SU-DHL-6 (cell line): ENCODE results near the gene PPARG.

Source experiments
- H2AFZ ChIP-seq: fragments of 200-600 bp; sonication (generic); 2 replicates; pipeline ENCODE4 v1.6.1; 2014; ENCODE audit warnings: low read depth, mild to moderate bottlenecking, moderate library complexity, mixed read lengths, antibody characterized with exemption, low read length; ENCODE audit not compliant: severe bottlenecking
- H3F3A ChIP-seq: fragments of 200-600 bp; shearing (Covaris generic); 2 replicates; pipeline ENCODE4 v1.6.0; 2016; ENCODE audit warnings: antibody characterized with exemption, mild to moderate bottlenecking; ENCODE audit not compliant: insufficient read depth
- H3K27ac ChIP-seq: fragments of 200-600 bp; sonication (generic); 2 replicates; pipeline ENCODE4 v1.5.1; 2016; ENCODE audit warnings: low read depth, mild to moderate bottlenecking, low read length, moderate library complexity, mixed read lengths
- H3K27me3 ChIP-seq: fragments of 200-600 bp; sonication (generic), shearing (Covaris generic); 2 replicates; pipeline ENCODE4 v1.6.0; 2014; ENCODE audit warnings: mild to moderate bottlenecking, low read length
- H3K36me3 ChIP-seq: fragments of 200-600 bp; sonication (generic); 2 replicates; pipeline ENCODE4 v1.6.1; 2014; ENCODE audit warnings: mild to moderate bottlenecking, low read length, mixed read lengths
- H3K4me2 ChIP-seq: fragments of 300-600, 200-600 bp; shearing (Covaris generic), sonication (generic); 2 replicates; pipeline ENCODE4 v1.6.0; 2014; ENCODE audit warnings: low read length, low read depth, mild to moderate bottlenecking; ENCODE audit not compliant: poor library complexity, severe bottlenecking
- H3K4me3 ChIP-seq: fragments of 200-600 bp; sonication (generic); 2 replicates; pipeline ENCODE4 v1.5.1; 2014; ENCODE audit warnings: antibody characterized with exemption, low read length, mild to moderate bottlenecking, mixed read lengths; ENCODE audit not compliant: insufficient read depth, poor library complexity, severe bottlenecking
- H3K79me2 ChIP-seq: fragments of 200-600 bp; sonication (generic); 2 replicates; pipeline ENCODE4 v1.6.1; 2014; ENCODE audit warnings: mild to moderate bottlenecking, low read length, moderate library complexity; ENCODE audit not compliant: insufficient read depth
- H3K9ac ChIP-seq: fragments of 200-600 bp; sonication (generic); 2 replicates; pipeline ENCODE4 v1.7.0; 2014; ENCODE audit warnings: mild to moderate bottlenecking, low read length
- H3K9me2 ChIP-seq: fragments of 200-600 bp; sonication (generic); replicated peaks from 2 replicates; pipeline ENCODE4 v1.6.1; 2014; ENCODE audit warnings: low read length; ENCODE audit not compliant: insufficient read depth
- H3K9me3 ChIP-seq: fragments of 200-600 bp; sonication (generic); 2 replicates; pipeline ENCODE4 v1.6.1; 2014; ENCODE audit warnings: low read length, mixed read lengths; ENCODE audit not compliant: insufficient read depth
- H4K20me1 ChIP-seq: fragments of 200-600 bp; sonication (generic); 2 replicates; pipeline ENCODE4 v1.6.1; 2014; ENCODE audit warnings: low read depth, mild to moderate bottlenecking, antibody characterized with exemption, low read length, moderate library complexity, mixed read lengths
- CTCF ChIP-seq: fragments of 200-600 bp; sonication (generic); IDR thresholded peaks from one replicate; pipeline ENCODE4 v1.5.1; 2017; ENCODE audit warnings: antibody characterized with exemption, mild to moderate bottlenecking, low read length, moderate library complexity; ENCODE audit not compliant: insufficient read depth, poor library complexity, severe bottlenecking
- EZH2phosphoT487 ChIP-seq: fragments of 200-600 bp; sonication (generic), shearing (Covaris generic); conservative IDR thresholded peaks from 2 replicates; pipeline ENCODE4 v1.6.1; 2018; ENCODE audit warnings: mild to moderate bottlenecking, antibody characterized with exemption, low read length, moderate library complexity, mixed read lengths

Gene PPARG

GRCh38 chr3:12352755-12353154 lies 63.9 kb downstream of the PPARG start:
- H3K27ac ChIP-seq: no peak overlapping the region
- H3F3A ChIP-seq: no peaks in the 10 kb centered on the region
- H3K9ac ChIP-seq: no peak overlapping the region
- no peak overlapping the region for H3K4me2 ChIP-seq
- H3K79me2 ChIP-seq: no peaks in the 10 kb centered on the region
- H3K9me3 ChIP-seq: no peaks in the 10 kb centered on the region
- no peaks in the 10 kb centered on the region for H4K20me1 ChIP-seq
- no peak for TF ChIP-seq CTCF
- no peak for TF ChIP-seq EZH2phosphoT487
- no peaks in the 10 kb centered on the region for H3K9me2 ChIP-seq
- H3K4me3 ChIP-seq: no peak overlapping the region
- no peaks in the 10 kb centered on the region for H3K27me3 ChIP-seq
- H2AFZ ChIP-seq: no peak overlapping the region
- no peaks in the 10 kb centered on the region for H3K36me3 ChIP-seq

- no peak overlapping the region for H3K9ac ChIP-seq
- no peaks in the 10 kb centered on the region for H3K27me3 ChIP-seq
- no peak overlapping the region for H3K27ac ChIP-seq
- TF ChIP-seq CTCF: no peak
- no peaks in the 10 kb centered on the region for H3K36me3 ChIP-seq
- H3K9me3 ChIP-seq: no peaks in the 10 kb centered on the region
- H3K9me2 ChIP-seq: no peaks in the 10 kb centered on the region
- H2AFZ ChIP-seq: no peak overlapping the region
- no peaks in the 10 kb centered on the region for H4K20me1 ChIP-seq
- no peaks in the 10 kb centered on the region for H3F3A ChIP-seq
- no peak overlapping the region for H3K4me2 ChIP-seq
- H3K79me2 ChIP-seq: no peaks in the 10 kb centered on the region
- H3K4me3 ChIP-seq: no peak overlapping the region
These were observed 65.1 kb downstream of the PPARG start for GRCh38 chr3:12353796-12354525.

GRCh38 chr3:12356175-12356574 lies 67.3 kb downstream of the PPARG start:
- no peaks in the 10 kb centered on the region for H3F3A ChIP-seq
- no peaks in the 10 kb centered on the region for H3K27me3 ChIP-seq
- TF ChIP-seq EZH2phosphoT487 (no peak), CTCF (no peak)
- H3K9me2 ChIP-seq: no peaks in the 10 kb centered on the region
- no peaks in the 10 kb centered on the region for H3K79me2 ChIP-seq
- no peaks in the 10 kb centered on the region for H3K36me3 ChIP-seq
- H3K9me3 ChIP-seq: no peaks in the 10 kb centered on the region
- H4K20me1 ChIP-seq: no peaks in the 10 kb centered on the region
- no peak overlapping the region for H3K9ac ChIP-seq
- no peak overlapping the region for H3K4me3 ChIP-seq
- no peak overlapping the region for H3K4me2 ChIP-seq
- H2AFZ ChIP-seq: no peak overlapping the region
- H3K27ac ChIP-seq: no peak overlapping the region

- Histone ChIP-seq H4K20me1 (no peaks in the 10 kb centered on the region), H3K27ac (no peak overlapping the region), H3K27me3 (no peaks in the 10 kb centered on the region), H2AFZ (no peak overlapping the region), H3F3A (no peaks in the 10 kb centered on the region), H3K9me2 (no peaks in the 10 kb centered on the region), H3K79me2 (no peaks in the 10 kb centered on the region), H3K4me2 (no peak overlapping the region), H3K4me3 (no peak overlapping the region), H3K9me3 (no peaks in the 10 kb centered on the region), H3K9ac (no peak overlapping the region), H3K36me3 (no peaks in the 10 kb centered on the region)
- TF ChIP-seq CTCF (no peak), EZH2phosphoT487 (no peak)
These were observed 68.1 kb downstream of the PPARG start for GRCh38 chr3:12356996-12357395.
